SK-N-SH (cell line): ENCODE data around the gene RPS26.

Experiments used
- CTCF ChIP-seq: fragments of 200-600 bp; sonication (generic); IDR thresholded peaks from 2 replicates; pipeline ENCODE4 v1.6.1; 2017; ENCODE audit warnings: antibody characterized with exemption, mild to moderate bottlenecking, moderate library complexity
- FOSL2 ChIP-seq: IDR thresholded peaks from 2 replicates; pipeline ENCODE4 v1.4.0; 2012; ENCODE audit warnings: low read depth, mild to moderate bottlenecking, moderate library complexity, borderline replicate concordance
- MXI1 ChIP-seq: IDR thresholded peaks from 2 replicates; pipeline ENCODE4 v1.6.1; 2012; ENCODE audit warnings: mild to moderate bottlenecking, low read depth, low read length, improper control_type of control experiment
- PBX3 ChIP-seq: IDR thresholded peaks from 2 replicates; pipeline ENCODE4; 2012
- POLR2AphosphoS5 ChIP-seq: IDR thresholded peaks from 2 replicates; pipeline ENCODE4 v1.6.1; 2012; ENCODE audit warnings: low read depth, low read length
- TEAD4 ChIP-seq: IDR thresholded peaks from 2 replicates; pipeline ENCODE4 v1.4.0; 2012; ENCODE audit warnings: mild to moderate bottlenecking, borderline replicate concordance; ENCODE audit not compliant: insufficient read depth
- YY1 ChIP-seq: IDR thresholded peaks from 2 replicates; pipeline ENCODE4 v1.4.0; 2012; ENCODE audit warnings: low read depth, mild to moderate bottlenecking

DNA sequence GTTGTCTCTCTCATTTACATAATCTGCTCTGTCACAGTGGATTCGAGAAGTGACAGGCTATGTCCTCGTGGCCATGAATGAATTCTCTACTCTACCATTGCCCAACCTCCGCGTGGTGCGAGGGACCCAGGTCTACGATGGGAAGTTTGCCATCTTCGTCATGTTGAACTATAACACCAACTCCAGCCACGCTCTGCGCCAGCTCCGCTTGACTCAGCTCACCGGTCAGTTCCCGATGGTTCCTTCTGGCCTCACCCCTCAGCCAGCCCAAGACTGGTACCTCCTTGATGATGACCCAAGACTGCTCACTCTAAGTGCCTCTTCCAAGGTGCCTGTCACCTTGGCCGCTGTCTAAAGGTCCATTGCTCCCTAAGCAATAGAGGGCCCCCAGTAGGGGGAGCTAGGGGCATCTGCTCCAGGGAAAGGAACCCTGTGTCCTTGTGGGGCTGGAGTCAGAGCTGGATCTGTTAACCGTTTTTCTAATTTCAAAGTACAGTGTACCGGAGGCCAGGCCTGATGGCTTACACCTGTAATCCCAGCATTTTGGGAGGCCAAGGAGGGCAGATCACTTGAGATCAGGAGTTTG, 43.3 kb downstream of the RPS26 start:
- TF ChIP-seq CTCF (peak; percentile 43), TEAD4 (no peak), YY1 (no peak), MXI1 (no peak), PBX3 (no peak), POLR2AphosphoS5 (no peak), FOSL2 (no peak)
